K562 (cell line): Measurements from ENCODE around the gene DOK3. TPM values are rescaled to one million over a fixed set of nuclear protein-coding genes. Genes with fewer than 3 reads are reported as not detected.

ENCODE experiments used
- ARID4B ChIP-seq: sonication (generic); formaldehyde crosslinking; IDR thresholded peaks from 2 replicates; pipeline ENCODE4 v1.8.0; 2022; ENCODE audit warnings: mild to moderate bottlenecking, missing genetic modification reagents
- JUNB ChIP-seq: fragments of 450-650 bp; formaldehyde crosslinking; conservative IDR thresholded peaks from 2 replicates; pipeline ENCODE4 v1.4.0; 2020; ENCODE audit warnings: mild to moderate bottlenecking
- POLR3A ChIP-seq: IDR thresholded peaks from 2 replicates; pipeline ENCODE4 v1.6.1; 2011; ENCODE audit warnings: borderline replicate concordance, mild to moderate bottlenecking, moderate library complexity; ENCODE audit not compliant: insufficient read length, insufficient read depth; ENCODE audit errors: extremely low read depth
- ZBTB1 ChIP-seq: sonication (generic); formaldehyde crosslinking; IDR thresholded peaks from 2 replicates; pipeline ENCODE4 v1.8.1; 2023; ENCODE audit warnings: missing genetic modification reagents, low read depth, mild to moderate bottlenecking, borderline replicate concordance
- ZNF512 ChIP-seq: IDR thresholded peaks from 2 replicates; pipeline ENCODE4 v1.6.1; 2016; ENCODE audit warnings: missing genetic modification characterization, missing compliant biosample characterization
- ZNF592 ChIP-seq: fragments of 450-650 bp; IDR thresholded peaks from 2 replicates; pipeline ENCODE4 v1.6.1; 2017; ENCODE audit warnings: antibody characterized with exemption, mild to moderate bottlenecking
- polyA plus RNA-seq, 8 experiments: library from polyadenylated mRNA; depleted of rRNA in 4 of 8; stranded (reverse) in 5 of 8; unstranded in 3 of 8; fragments of >200 nt; fragmentation: Nextera tagmentation in 2 of 8; fragmentation: Illumina TruSeq in 1 of 8; extraction: Ambion mirVana in 2 of 8; extraction: Trizol in 1 of 8; gene quantifications; 2 replicates each; pipeline versions ENCODE4 v1.2.1 to v1.2.3, GENCODE V29; 2011 to 2014; ENCODE audit warnings: inconsistent platforms in 1 of 8, missing spikeins in 1 of 8
- total RNA-seq, 7 experiments: library from RNA; depleted of rRNA in 6 of 7; stranded (reverse); fragments of >200 nt in 6 of 7; fragmentation: Illumina TruSeq in 2 of 7; extraction: Trizol in 2 of 7; gene quantifications; 2 replicates each; pipeline versions ENCODE4 v1.2.1 to v1.2.3, GENCODE V29; 2011 to 2021; ENCODE audit warnings: low replicate concordance in 1 of 7
- TF ChIP-seq, protein P1 (sequence below), 2 experiments: IDR thresholded peaks; 2 replicates each; pipeline ENCODE4 v1.6.1; 2011; ENCODE audit warnings: borderline replicate concordance in 1 of 2, control low read depth in 1 of 2, low read depth in 1 of 2, low read length in 1 of 2, mild to moderate bottlenecking in 1 of 2, mixed read lengths in 1 of 2, moderate library complexity in 1 of 2; ENCODE audit not compliant: insufficient read depth in 1 of 2, insufficient read length in 1 of 2, poor library complexity in 1 of 2, severe bottlenecking in 1 of 2; ENCODE audit errors: extremely low read depth in 1 of 2

Gene DOK3
- total and polyA plus RNA-seq, 9 of the 15 experiments (the other 6 are each of a cell fraction or from before 2014, with no cell fraction given) = 1.3 to 23.0 (median 8.0) TPM

- TF ChIP-seq ZNF592 = 0 out of 2 replicates have a peak, but pooled peaks have one; percentile 58
- TF ChIP-seq POLR3A = no peak
- TF ChIP-seq ZNF512 (tag) = no peak
- no peak for TF ChIP-seq JUNB (CRISPR knock-in tag)
- TF ChIP-seq, protein P1, sequence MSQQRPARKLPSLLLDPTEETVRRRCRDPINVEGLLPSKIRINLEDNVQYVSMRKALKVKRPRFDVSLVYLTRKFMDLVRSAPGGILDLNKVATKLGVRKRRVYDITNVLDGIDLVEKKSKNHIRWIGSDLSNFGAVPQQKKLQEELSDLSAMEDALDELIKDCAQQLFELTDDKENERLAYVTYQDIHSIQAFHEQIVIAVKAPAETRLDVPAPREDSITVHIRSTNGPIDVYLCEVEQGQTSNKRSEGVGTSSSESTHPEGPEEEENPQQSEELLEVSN (IDR thresholded peaks at IDR 0.05; ENCODE audit: borderline replicate concordance in 1 of 2, extremely low read depth in 1 of 2, insufficient read depth in 1 of 2, insufficient read length in 1 of 2, low read depth in 1 of 2, low read length in 1 of 2, poor library complexity in 1 of 2, severe bottlenecking in 1 of 2) = peak in 1 of 2 experiments; percentile 22
- TF ChIP-seq ZBTB1 (CRISPR knock-in tag) = peak; percentile 75
- TF ChIP-seq ARID4B (CRISPR knock-in tag) = peak; percentile 72; the same call in 1 of the 2 replicates
Observed at GRCh38 chr5:177498013-177498787, 11.4 kb downstream of the DOK3 start (continued).
